Femur (tissue), 1 donor: ENCODE data around the gene DLG2.

Experiments used
- DNase-seq: peaks from one replicate; pipeline ENCODE4 v3.0.0-alpha.2; 2017

DLG2 gene

DNA sequence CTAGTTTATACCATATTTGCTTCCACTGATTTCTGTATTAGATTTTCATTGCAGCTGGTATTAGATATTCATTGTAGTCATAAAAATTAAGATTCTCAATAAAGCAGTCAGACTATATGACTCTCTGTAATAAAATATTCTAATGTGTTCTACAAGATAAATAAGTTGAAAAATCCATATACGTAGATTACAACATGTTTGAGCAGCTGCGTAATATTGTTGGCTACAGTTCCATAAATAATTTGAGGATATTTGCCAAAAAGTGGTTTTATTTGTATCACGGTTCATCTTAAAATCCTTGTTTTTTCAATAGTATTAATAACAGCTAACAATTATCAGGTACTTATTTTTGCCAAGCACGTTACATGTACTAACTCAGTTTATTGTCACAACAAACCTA lies 1672.4 kb downstream of the DLG2 start:
- DNase-seq, result no peak

DNA sequence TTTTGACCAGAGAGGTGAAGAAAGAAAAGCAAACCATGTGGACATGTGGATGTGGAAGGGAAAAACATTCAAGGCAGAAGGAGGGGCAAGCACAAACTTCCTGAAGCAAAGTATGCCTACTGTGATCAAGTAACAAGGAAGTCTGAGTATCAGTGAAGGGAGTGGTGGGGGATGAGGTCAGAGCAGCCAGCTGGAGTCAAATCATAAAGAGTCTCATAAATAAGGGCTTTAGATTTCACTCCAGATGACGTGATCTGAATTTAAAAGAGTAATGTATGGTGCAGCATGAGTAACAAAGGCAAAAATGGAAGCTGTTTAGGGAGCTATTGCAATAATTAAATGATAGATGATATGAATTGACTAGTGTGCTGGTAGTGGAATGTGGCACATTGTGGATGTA lies 1675.6 kb downstream of the DLG2 start:
- no peak for DNase-seq

DNA sequence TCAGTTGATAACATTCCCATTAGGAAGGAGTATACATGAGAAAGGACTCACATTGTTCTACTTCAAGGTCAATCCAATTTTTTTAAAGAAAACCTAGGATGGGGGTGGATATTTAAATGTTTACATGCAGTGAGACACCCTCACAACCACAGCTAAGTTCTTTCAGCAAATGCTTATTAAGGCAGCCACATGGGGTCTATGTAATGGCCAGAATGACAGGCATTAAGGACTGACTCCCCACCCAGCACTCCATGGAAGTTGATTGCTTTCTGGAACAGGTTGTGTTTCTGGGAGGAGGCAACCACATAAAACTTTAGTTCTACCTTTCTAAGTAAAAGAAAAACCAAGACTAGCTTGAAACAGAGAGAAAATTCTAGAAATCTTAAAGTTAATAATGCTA lies 1678.9 kb downstream of the DLG2 start:
- DNase-seq, result no peak

DNA sequence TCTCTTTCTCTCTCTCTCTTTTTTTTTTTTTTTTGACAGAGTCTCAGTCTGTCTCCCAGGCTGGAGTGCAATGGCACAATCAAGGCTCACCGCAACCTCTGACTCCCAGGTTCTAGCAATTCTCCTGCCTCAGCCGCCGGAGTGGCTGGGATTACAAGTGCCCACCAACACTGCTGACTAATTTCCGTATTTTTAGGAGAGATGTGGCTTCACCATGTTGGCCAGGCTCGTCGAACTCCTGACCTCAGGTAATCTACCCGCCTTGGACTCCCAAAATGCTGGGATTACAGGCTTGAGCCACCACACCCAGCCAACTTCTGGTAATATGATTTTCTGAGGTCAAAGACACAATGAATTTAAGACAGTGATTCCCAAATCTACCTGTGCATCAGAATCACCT lies 1681.2 kb downstream of the DLG2 start:
- no peak for DNase-seq

DNA sequence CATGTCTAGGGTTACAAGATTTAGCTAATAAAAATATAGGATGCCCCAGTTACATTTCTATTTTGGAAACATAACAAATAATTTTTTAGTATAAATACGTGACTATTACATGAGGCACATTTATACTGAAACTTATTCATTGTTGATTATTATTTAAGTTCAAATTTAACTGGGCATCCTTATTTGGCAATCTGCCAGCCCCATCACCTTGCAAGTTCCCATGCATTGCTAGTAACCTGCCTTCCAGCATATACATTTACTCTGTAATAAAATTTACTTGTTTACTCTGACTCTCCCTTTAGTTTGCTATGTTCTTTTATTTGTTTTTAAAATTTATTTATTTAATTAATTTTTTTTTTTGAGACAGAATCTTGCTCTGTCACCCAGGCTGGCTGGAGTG lies 1686.1 kb downstream of the DLG2 start:
- no peak for DNase-seq

DNA sequence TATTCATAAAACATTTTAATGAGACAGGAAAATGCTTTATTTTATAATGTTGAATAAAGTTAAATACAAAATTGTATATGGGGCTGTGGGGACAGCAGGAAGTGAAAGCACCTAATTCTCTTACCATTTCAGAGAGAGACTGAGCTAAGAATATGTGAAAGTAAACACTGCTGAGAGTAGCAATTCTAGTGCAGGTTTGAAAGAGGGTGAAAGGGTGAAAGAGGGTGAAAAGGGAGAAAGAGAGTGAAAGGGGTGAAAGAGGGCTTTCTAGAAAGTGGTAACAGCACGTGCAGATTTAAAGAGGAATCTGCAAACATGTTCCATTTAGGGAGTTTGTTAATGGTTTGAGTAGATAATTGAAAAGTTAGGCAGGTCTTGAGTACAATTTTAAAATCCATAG lies 1689.0 kb downstream of the DLG2 start:
- no peak for DNase-seq

DNA sequence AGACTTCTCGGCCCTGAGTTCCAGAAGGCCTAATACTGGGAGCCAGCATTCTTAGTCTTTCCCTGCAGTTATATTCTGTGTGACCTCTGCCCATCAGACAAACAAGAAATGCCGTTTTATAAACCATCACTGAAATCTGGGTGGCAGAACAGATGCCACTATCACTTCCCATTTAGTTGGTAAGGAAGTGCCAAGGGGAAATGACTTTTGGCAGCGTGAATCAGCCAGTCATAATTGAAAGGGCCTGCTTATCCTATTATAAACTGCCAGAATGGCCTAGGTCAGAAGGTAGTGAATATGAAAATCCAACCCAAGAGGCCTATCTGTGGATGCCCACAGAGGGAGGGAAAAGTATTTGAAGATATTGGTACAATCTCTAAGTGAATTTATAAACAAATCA lies 1694.1 kb downstream of the DLG2 start:
- no peak for DNase-seq

DNA sequence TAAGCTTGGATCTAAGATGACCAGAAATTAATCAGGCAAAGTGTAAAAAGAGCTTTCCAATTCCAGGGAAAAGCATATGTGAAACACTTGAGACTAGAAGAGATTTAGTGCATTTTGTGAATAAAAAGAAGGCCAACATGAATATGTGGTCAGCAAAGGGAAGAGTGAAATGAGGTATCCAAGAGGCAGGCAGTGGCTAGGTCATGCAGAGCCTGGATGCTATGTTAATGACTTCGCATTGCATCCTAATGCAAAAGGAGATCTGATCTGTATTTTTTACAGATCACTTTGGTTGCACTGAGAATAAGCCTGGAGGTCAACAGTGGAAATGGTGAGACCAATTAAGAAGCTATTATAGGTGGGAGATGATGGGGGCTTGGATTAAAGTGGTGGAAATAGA lies 1699.7 kb downstream of the DLG2 start:
- DNase-seq, result no peak

DNA sequence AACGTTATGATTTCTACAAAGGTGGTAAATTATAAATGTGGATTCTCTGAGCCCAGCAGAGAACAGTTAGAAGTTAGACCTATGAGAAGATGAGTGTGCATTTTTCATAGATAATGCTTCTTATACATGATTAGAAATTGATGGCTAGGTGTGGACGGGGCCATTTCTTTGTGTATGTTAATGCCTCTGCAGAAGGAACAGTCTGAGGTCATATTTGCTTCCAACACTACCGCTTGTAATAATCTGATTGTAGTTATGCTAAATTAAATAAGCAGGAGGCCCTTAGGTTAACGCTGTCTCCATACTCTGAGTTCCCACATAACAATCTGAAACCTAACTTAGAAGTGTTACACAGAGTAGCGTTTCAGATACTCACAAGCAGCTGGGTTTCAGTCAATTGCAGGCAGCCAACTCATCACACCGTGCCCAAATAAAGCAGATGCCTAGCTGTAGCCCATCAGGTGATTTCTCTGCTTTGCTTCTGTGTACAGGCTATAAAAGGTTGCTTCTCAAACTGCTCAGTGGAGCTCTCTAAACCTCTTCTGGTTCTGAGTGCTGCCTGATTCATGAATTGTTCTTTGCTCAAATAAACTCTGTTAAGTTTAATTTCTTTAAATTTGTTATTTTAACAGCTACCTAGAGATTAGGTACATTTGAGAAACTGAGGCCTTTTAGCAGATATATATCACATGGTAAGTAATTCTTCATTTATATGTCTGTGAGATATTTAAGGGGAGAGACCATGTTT lies 1702.2 kb downstream of the DLG2 start:
- no peak for DNase-seq

DNA sequence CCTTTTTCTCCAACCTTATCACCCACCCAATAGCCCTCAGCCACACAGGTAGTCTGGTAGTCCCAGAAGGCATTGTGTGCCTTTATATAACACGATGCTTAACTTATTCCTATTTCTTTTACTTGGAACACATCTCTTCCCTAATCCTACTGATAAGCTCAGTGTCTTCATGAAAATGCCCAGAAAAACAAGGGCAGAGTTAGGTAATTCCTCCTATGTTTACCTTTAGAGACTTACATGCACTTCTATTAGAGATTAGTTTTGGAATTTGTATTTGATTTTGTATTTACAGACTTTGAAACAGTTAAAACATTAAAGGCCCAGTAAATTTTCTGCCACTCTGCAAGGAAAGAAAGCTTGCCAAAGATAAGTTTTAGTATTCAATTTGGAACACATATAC lies 1703.2 kb downstream of the DLG2 start:
- no peak for DNase-seq

DNA sequence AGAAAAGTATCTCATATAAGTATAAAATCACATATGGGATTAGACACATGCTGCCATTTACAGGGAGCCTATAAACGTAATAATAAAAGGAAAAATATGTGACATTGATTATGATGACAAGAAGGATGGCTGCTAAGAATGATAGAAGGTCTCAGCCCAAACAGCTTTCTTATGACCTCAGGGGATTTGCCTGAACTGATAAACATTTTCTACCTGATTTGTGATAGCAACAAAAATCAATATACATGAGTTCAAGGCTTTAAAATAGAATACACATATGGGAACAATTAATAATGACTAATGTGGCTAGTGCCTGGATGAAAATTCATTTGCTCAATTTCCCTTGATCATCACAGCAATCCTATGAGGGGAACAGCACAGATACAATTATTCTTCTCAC lies 1704.2 kb downstream of the DLG2 start:
- DNase-seq, result no peak

DNA sequence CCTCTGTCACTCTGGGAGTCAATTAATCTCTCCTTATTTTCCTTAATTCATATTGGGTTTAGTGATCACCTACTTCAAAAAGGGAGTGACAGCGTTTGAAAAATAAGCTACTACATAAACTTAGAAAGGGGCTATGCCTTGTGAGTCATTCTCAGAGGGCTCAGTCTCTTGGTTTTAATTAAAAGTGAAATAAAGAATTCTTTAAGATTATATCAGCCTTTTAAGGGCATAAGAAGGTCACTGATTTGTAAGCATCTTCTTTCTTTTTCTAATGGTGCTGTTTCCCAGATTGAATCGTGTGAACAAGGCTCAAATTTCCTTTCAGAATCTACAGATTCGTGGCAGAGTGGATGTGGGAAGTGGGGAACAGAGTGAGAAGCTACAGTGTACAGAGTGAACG lies 1704.8 kb downstream of the DLG2 start:
- no peak for DNase-seq

DNA sequence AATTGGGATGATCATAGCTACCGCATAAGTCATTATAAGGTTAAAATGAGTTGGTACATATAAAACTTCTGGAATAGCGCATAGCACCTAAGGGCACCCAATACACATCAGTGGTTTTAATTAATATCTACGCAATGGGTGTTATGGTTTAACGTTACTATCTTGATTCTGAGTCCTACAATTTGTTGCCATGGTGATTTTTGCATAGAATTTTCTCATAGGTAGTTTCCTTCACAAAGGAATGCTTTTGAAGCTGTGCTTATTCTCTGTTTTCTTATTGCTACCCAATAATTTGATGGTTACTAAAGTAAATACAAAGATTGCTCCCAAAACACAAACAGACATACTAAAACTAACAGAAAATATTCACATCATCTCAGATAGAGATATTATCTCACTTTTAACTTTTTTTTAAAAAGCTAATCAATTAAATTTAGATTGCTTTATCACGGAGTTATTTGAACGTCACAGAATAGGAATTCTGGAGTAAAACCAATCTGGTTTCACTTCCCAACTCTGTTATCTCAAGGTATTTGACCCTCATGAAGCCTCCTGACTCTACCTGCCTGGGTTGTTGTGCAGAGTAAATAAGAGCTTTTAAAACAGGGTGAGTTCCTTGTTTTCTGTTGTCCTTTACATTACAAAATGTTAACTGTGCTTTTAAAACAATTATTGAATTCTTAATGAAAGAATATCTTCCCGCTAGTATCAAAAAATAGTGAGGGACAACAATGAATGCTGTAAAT lies 1705.5 kb downstream of the DLG2 start:
- no peak for DNase-seq

DNA sequence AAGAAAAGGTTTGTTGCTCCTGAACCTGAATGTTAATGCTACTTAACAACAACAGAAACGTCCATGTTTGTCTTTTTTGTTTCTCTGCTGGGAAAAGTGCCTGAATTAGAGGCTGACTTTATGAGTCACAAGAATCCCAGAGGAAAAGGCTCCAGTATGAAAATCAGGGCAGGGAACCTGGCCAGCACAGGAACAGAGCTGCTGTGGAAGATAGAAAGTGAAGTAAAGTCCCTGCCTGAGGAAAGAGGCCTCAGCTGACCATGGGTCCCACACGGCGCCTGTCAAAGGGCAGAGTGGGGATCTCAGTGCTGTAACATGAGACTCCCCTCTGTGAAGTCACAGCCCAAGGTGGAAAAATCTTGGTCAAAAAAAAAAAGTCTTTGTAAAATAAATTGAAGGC lies 1708.7 kb downstream of the DLG2 start:
- no peak for DNase-seq

DNA sequence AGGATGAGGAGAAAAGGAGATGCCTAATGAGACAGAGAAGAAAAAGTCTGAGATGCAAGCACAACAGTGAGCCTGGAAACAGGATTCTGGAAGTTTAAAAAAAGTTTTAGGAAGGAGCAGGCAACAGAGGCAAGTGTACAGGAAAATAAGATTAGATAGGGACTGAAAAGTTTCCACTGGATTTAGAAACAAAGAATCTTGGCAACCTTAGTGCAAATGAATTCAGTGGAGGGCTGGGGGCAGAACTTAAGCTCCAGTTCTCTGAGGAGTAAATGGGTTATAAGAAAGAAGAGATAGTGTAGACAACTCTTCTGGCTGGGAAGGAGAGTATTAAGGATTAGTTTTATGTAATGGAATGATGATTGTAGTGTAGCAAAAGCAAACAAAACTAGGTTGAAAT lies 1712.1 kb downstream of the DLG2 start:
- DNase-seq, result no peak

DNA sequence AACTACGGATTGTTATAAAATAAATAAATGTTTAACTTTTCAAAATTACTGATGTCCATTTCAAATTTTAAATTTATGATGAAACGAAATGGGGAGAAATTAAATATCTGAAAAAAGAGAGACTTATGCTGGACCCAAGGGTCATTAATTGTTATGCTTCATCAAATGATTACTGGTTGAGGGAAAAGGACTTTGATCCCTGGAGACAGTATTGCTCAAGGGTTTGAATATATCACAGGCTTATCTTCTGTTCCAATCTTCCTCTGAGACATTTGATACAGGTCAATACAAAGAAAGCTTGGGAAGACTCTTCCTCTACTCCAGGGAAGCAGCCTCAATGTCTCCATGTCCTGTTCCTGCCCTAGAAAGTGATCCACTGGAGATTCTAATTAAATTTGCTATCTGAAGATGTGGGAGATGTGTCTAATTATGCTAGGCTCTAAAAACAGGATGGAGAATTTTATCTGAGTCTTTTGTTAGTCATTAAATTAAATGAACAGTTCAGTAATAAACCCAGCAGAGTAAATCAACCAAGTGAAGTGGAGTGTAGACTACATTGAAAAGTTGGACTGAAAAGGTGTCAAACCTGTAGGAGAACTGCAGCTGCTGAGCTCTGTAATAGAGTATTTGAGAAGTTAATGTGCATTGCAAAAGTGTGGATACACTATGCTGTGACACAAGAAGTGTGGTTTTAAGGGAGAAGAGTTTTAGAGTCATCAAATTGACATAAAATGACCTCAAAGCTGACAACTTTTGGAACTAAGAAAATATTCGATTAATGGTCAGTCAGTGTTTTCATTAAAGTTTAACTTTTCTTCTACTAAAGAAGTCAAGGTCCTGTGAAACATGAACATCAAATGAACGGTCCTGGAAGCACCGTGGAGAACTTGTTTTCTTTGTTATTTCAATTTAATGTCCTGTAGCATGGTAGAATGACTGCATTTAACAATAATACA lies 1717.3 kb downstream of the DLG2 start:
- no peak for DNase-seq

DNA sequence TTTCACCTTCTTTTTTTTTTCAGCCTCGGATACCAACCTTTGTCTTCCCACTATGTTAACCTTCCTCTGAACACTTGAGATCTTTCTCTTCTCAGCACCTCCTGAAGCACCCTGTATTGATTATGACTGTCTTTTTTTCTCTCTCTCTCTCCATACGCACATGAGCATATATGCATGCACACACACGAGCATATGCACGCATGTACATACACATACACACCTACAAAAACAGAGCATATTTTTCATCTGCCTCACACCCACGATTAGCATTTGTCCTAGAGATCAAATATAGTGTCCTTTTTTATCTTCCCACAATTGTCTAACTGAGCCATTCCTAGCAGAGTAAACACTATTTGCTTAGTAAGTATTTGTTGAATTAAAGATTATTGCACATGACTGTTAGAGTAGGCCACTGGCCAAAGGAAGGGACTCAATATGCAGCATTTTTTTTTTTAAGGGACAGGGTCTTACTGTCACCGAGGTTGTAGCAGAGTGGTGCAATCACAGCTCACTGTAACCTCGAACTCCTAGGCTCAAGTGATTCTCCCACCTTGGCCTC lies 1718.8 kb downstream of the DLG2 start:
- DNase-seq, result no peak

DNA sequence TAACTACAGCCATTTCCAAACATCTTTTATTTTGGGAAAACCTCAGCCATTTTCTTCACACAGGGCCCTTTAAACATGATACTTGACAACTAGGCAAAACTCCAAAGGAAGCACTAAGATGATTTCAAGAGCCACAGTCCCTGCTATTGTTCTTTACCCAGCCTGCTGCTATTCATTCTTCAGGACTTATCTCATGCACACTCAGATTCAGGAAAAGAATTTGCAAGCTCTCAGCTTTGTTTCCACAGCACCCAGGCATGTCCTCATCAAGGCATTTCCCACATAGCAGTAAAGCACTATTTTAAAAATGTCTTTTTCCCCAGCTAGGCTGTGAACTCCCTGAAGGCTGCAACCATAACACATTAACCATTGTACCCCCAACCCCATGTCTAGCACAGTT lies 1731.6 kb downstream of the DLG2 start:
- DNase-seq, result no peak

DNA sequence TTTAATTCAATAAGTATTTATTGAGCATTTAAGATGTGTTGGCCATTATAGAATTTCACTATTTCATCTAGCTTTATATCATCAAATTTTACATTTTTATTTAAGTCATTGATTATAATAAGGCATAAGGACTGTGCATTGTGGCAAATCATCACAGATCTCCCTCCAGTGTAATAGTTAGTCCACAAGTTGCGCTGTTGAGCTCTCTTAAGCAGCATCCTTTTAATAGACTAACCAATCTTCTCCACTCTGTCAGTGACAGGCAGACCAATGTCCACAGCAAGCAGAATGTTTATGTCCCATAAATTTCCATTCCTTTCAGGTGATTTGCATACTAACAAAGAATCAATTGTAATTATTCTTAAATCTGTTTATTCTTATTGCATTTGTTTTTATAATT lies 1745.7 kb downstream of the DLG2 start:
- DNase-seq, result no peak

DNA sequence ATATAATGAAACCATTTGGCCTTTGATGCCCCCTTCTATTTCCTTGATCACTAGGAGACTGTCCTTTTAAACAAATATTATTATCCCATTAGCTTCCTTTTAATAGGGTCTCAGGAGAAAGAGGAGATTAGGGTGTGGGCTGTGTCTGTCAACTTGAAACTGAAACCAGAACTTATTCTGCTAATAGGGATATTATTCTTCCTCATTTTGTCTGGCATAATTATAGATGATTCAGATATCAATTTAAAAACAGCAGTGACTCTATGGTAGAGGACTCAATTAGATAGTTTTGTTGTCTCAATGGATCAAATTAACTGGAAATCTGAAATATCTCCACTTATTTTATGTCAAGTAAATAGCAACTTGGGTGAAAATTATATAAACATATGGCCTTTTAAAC lies 1756.1 kb downstream of the DLG2 start:
- DNase-seq, result no peak

DNA sequence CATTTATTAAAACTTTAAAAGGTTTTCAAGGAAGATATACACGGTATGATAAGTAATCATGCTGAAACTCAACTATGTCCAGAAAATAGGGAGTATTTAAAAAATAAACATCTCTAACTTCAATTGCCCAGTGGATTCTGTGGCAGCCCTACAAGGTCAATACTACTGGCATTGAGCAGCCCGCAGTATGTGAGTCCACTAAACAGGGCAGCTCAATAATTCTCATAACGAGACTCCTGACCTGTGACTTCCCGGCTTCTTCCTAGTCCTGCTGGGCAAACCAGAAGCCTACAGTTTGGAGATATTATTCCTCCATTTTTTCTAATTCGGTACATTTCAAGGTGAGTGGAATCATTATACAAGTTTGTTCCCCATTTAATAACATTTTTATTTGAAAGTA lies 1760.5 kb downstream of the DLG2 start:
- no peak for DNase-seq

DNA sequence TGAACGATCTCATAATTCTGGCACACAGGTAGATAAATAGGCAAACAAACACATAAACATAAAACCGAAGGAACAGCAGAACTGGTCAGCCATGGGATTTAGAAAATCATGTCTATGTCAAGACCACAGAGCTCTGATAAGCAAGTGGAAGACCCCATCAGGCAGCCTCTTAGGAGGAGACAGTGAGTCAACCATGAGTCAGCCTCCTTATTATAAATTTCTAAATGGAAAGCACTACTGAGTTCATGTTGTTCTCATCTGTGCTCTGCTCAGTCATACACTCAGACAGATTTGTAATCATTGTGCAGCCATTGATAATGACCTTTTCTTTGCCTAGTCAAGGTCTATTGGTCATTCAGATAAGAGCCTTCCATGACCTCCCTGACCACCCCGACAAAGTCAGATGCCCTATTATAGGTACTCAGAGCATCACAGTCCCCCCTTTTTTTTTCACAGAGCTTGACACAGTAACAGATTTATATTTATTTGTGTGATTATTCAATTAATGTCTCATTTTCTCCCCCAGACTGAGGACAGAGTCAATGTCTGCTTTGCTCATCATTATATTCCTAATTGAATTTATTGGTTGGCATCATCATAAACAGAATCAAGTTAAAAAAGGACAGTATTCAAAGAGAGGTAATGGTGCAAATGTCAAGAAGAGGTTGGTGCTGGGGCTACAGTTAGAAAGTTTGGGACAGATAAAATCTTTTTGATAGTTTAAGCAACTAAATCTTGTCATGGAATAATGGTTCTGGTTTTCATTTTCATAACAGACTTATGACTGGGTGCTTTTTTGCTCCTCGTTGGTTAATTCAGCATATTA lies 1761.3 kb downstream of the DLG2 start:
- no peak for DNase-seq
